Measurements from ENCODE around the gene ENKD1. TPM values are rescaled to one million over a fixed set of nuclear protein-coding genes. Genes with fewer than 3 reads are reported as not detected.
A peak's percentile ranks its signal among the peaks of the same experiment; 100 is the strongest.

ENKD1 gene
- total RNA-seq, 4 donors from 2014 or later, result 7.7 to 17.8 (median 13.7) TPM

DNA sequence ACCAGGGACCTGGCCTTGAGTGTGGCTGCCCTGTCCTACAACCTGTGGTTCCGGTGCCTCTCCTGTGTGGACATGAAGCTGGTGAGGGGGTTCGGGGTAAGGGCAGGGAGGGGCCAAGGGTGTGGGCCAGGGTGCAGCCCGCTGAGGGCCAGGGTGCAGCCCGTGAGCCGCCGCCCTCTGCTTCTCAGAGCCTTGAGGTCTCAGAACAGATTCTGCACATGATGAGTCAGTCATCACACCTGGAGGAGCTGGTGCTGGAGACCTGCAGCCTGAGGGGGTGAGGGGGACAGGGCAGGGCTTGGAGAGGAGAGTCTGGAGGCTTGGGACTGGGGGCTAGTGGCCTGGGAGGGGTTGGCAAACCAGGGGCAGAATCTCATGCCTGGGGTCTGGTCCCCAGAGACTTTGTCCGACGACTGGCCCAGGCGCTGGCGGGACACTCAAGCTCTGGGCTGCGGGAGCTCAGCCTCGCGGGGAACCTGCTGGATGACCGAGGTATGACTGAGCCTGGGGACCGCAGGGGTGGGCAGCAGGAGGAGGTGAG, 19.4 kb downstream of the ENKD1 start:
- DNase-seq (ENCODE audit: low spot score) (no peak), ATAC-seq (ENCODE audit: low FRiP score) (no peak)
- TF ChIP-seq, protein P1, sequence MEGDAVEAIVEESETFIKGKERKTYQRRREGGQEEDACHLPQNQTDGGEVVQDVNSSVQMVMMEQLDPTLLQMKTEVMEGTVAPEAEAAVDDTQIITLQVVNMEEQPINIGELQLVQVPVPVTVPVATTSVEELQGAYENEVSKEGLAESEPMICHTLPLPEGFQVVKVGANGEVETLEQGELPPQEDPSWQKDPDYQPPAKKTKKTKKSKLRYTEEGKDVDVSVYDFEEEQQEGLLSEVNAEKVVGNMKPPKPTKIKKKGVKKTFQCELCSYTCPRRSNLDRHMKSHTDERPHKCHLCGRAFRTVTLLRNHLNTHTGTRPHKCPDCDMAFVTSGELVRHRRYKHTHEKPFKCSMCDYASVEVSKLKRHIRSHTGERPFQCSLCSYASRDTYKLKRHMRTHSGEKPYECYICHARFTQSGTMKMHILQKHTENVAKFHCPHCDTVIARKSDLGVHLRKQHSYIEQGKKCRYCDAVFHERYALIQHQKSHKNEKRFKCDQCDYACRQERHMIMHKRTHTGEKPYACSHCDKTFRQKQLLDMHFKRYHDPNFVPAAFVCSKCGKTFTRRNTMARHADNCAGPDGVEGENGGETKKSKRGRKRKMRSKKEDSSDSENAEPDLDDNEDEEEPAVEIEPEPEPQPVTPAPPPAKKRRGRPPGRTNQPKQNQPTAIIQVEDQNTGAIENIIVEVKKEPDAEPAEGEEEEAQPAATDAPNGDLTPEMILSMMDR (IDR thresholded peaks at IDR 0.05), result no peak

DNA sequence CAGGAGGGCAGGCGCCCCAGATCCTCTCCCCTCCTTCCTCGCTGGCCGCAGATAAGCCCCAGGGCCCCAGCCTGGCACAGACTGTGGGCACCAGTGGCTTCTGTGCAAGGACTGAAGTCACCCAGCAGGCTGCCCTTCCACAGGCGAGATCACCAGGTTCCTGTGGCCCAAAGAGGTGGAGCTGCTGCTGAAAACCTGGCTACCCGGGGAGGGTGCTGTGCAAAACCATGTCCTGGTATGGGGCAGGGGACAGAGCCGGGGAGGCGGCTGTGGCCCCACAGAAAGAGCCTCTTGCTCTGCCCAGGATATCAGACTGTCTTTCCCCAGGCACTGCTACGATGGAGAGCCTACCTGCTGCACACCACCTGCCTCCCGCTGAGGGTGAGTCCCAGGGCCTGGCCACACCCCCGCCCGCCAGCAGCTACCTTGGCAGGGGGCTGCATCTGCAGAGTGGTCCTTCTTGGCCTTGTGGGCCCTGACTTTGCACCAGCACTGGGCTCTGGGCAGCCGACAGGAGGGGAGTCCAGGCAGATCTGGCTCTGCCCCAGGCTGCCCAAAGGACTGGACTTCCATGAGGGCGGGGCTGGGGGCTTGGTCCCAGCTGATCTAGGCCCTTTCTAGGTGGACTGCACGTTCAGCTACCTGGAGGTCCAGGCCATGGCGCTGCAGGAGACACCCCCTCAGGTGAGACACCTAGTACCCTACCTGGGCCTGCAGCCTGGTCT, 21.0 kb downstream of the ENKD1 start:
- TF ChIP-seq, protein P1 (IDR thresholded peaks at IDR 0.05), result no peak
- ATAC-seq (ENCODE audit: low FRiP score) (no peak), DNase-seq (ENCODE audit: low spot score) (no peak)

DNA sequence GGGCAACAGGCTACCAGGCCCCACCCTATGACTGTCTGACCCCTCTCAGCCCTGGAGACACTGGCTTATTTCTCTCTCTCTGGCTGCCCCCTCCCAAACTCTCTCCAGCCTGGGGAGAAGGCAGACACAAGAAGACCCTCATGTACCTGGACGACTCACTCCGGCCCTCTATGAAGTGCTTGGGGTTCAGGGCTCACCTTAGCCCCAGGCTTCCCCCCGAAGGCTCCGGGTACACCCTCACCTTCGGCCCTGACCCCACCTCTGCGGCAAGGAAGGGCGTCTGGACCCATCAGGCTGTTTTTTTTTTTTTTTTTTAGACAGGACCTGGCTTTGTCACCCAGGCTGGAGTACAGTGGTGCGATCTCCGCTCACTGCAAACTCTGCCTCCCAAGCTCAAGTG, 22.5 kb downstream of the ENKD1 start:
- TF ChIP-seq, protein P1 (IDR thresholded peaks at IDR 0.05), result no peak
- ATAC-seq (ENCODE audit: low FRiP score), result no peak

DNA sequence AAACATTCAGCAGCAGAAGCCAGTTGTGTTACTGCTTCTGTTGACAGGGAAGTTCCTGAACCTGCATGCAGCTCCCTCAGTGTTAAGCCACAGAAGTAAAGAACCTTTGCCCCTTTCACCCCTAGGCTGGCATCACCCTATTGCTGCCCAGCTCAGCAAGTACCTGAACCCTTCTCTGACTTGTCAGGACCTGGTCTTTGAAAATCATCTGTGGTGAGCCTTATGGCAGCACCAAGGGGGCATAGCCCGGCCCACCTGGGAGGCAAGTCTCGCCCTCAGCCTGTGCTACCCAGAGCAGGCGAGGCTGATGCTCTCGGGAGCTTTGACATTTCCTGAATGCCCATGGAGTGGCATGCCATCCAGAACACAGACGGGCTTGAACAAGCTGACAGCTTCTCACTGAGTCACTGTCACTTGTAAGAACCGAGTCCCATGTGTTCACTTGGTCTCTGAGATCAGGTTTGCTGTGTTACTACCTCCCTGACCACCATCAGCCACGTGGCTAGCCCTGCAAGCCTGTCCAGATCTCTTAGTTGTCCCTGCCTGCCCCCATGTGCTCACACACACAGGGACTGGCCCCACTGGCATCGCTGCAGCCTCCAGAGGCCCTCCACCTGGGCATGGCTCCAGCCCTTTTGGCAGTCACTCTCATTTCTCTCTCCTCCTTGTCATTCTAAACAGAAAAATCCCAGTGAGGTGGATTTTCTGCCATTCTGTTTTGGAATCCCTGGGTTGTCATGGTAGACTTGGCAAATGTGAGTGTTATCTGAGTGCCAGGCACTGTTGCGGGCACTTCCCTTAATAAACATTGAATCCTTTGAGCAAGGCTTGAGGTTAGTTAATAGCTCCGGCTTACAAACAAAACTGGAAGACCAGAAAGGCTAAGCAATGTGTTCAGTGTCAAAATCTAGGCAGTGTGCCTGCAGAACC, 24.5 kb downstream of the ENKD1 start:
- TF ChIP-seq, protein P1 (IDR thresholded peaks at IDR 0.05), result no peak
- DNase-seq (ENCODE audit: low spot score), result no peak
- ATAC-seq (ENCODE audit: low FRiP score), result peak; percentile 15

More for the DNA sequence above, 22.5 kb downstream of the ENKD1 start:
- DNase-seq (ENCODE audit: low spot score), result no peak

DNA sequence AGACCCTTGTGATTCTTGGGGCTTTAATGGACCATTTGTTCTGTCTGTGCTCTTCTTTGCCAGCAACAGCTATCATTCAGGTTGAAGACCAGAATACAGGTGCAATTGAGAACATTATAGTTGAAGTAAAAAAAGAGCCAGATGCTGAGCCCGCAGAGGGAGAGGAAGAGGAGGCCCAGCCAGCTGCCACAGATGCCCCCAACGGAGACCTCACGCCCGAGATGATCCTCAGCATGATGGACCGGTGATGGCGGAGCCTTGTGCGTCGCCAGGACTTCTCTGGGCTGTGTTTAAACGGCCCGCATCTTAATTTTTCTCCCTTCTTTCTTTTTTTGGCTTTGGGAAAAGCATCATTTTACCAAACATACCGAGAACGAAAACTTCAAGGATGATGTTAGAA, 28.9 kb downstream of the ENKD1 start:
- TF ChIP-seq, protein P1 (IDR thresholded peaks at IDR 0.05), result no peak
- ATAC-seq (ENCODE audit: low FRiP score) (no peak), DNase-seq (ENCODE audit: low spot score) (no peak)

DNA sequence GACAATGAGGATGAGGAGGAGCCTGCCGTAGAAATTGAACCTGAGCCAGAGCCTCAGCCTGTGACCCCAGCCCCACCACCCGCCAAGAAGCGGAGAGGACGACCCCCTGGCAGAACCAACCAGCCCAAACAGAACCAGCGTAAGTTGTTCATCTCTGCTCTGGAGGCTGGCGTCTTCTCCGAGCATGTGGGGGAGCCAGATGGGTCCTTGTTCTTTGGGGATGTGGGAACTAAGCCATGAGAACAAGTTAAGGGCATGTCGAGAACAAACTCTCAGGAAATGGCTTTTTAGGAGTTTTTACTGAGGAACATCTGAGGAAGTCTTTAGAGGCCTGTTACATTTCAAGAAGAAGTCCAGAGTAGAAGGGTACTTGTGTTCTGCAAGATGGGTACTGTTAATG, 29.8 kb downstream of the ENKD1 start:
- TF ChIP-seq, protein P1 (IDR thresholded peaks at IDR 0.05), result no peak
- no peak for DNase-seq (ENCODE audit: low spot score)
- no peak for ATAC-seq (ENCODE audit: low FRiP score)
